Left ventricle myocardium inferior (tissue), 1 donor: Measurements from ENCODE around the gene CTBP2. TPM values are rescaled to one million over a fixed set of nuclear protein-coding genes. Genes with fewer than 3 reads are reported as not detected.

Experiments
- DNase-seq: peaks from one replicate; pipeline ENCODE4 v3.0.0-alpha.2; 2020
- H3K27ac ChIP-seq: fragments of 200-600 bp; replicated peaks from 2 replicates; pipeline ENCODE4 v1.8.0; 2021
- H3K27me3 ChIP-seq: fragments of 200-600 bp; 2 replicates; pipeline ENCODE4 v1.8.0; 2021; ENCODE audit warnings: low read depth
- H3K36me3 ChIP-seq: fragments of 200-600 bp; 2 replicates; pipeline ENCODE4 v1.8.0; 2021
- H3K4me1 ChIP-seq: fragments of 200-600 bp; 2 replicates; pipeline ENCODE4 v1.8.0; 2021
- H3K4me3 ChIP-seq: fragments of 200-600 bp; 2 replicates; pipeline ENCODE4 v1.8.0; 2021; ENCODE audit warnings: mild to moderate bottlenecking, moderate library complexity
- H3K9me3 ChIP-seq: fragments of 200-600 bp; replicated peaks from 2 replicates; pipeline ENCODE4 v1.8.0; 2021
- CTCF ChIP-seq: fragments of 200-600 bp; IDR thresholded peaks from 2 replicates; pipeline ENCODE4 v1.8.0; 2021; ENCODE audit warnings: antibody characterized with exemption, mild to moderate bottlenecking, borderline replicate concordance
- intact Hi-C: fragments of 100-400 bp; cut with micrococcal nuclease; formaldehyde crosslinking; loops from one replicate; pipeline ENCODE4 v1.11.0; 2022
- total RNA-seq: library from RNA; stranded (reverse); fragmentation: NEBNext Ultra II Directional; extraction: Animal tissue kit (Norgen Biotek cat#: 25700); gene quantifications from one replicate; pipeline ENCODE4 v1.2.1, GENCODE V29; 2021
- donor health status: DM: no; HTN: yes; CAD: no; lungs with severe emphysema.

Gene CTBP2
- total RNA-seq, 1 donor from 2014 or later, result 29.1 TPM

- TF ChIP-seq CTCF, result no peak
- Histone ChIP-seq H3K4me1 (peaks cover 41% of the 10 kb centered on the region), H3K4me3 (no peak overlapping the region), H3K27me3 (no peaks in the 10 kb centered on the region), H3K27ac (no peak overlapping the region), H3K36me3 (peaks cover 1% of the 10 kb centered on the region), H3K9me3 (no peaks in the 10 kb centered on the region)
- no peak for DNase-seq
- intact Hi-C loops, result no loop called here
Observed at GRCh38 chr10:124961248-124961570, 199.2 kb downstream of the CTBP2 start.

DNA sequence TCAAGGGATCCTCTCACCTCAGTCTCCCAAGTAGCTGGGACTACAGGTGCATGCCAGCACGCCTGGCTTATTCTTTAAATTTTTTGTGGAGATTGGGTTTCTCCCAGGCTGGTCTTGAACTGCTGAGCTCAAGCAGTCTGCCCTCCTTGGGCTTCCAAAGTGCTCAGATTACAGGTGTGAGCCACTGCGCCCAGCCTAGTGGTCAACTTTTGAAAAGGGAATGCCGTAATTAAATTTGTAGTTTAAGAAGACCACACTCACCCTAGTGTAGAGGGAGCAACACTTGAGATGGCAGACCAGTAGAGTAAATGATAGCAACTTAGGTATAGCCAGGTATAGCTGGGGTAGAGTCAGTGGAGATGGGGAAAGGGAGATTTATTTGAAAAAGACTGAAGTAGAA is 200.8 kb downstream of the CTBP2 start:
- Histone ChIP-seq H3K4me1 (peaks cover 55% of the 10 kb centered on the region), H3K27me3 (no peaks in the 10 kb centered on the region), H3K27ac (no peak overlapping the region), H3K4me3 (no peak overlapping the region), H3K36me3 (no peaks in the 10 kb centered on the region), H3K9me3 (no peaks in the 10 kb centered on the region)
- DNase-seq, result no peak
- TF ChIP-seq CTCF, result no peak
- intact Hi-C loops, result no loop called here

- no peak overlapping the region for H3K27ac ChIP-seq
- no peak for DNase-seq
- no peaks in the 10 kb centered on the region for H3K9me3 ChIP-seq
- no peak overlapping the region for H3K4me3 ChIP-seq
- H3K27me3 ChIP-seq, result no peaks in the 10 kb centered on the region
- H3K36me3 ChIP-seq, result no peaks in the 10 kb centered on the region
- H3K4me1 ChIP-seq, result peaks cover 72% of the 10 kb centered on the region
- intact Hi-C loops, result no loop called here
- no peak for TF ChIP-seq CTCF
Observed at GRCh38 chr10:124957404-124957947, 202.9 kb downstream of the CTBP2 start.

DNA sequence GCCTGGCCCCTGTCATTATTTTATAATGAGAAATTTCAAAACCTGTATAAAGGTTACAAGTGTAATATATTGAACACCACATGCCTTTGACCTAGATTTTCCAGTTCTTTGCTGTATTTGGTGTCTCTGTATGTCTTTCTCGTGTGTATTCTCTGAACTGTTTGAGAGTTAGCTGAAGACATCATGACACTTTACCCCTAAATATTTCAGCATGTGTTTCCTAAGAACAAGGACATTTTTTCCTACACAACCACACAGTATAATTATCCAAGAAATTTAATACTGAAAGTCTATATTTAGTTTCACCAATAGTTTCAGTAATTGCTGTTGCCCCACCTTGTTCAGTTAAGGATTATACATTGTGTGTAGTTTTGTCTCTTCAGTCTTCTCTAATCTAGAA is 203.6 kb downstream of the CTBP2 start:
- Histone ChIP-seq H3K36me3 (no peaks in the 10 kb centered on the region), H3K27ac (no peak overlapping the region), H3K4me1 (peaks cover 71% of the 10 kb centered on the region), H3K9me3 (no peaks in the 10 kb centered on the region), H3K27me3 (no peaks in the 10 kb centered on the region), H3K4me3 (no peak overlapping the region)
- DNase-seq, result no peak
- no peak for TF ChIP-seq CTCF
- intact Hi-C loops, result no loop called here

GRCh38 chr10:124955868-124956267 is 204.5 kb downstream of the CTBP2 start:
- Histone ChIP-seq H3K9me3 (no peaks in the 10 kb centered on the region), H3K27ac (no peak overlapping the region), H3K36me3 (no peaks in the 10 kb centered on the region), H3K27me3 (no peaks in the 10 kb centered on the region), H3K4me1 (peaks cover 64% of the 10 kb centered on the region), H3K4me3 (no peak overlapping the region)
- TF ChIP-seq CTCF, result no peak
- DNase-seq, result no peak
- intact Hi-C loops, result no loop called here

- H3K27me3 ChIP-seq, result no peaks in the 10 kb centered on the region
- no peak overlapping the region for H3K27ac ChIP-seq
- no peaks in the 10 kb centered on the region for H3K36me3 ChIP-seq
- no peak for DNase-seq
- TF ChIP-seq CTCF, result no peak
- H3K4me3 ChIP-seq, result no peak overlapping the region
- no peaks in the 10 kb centered on the region for H3K9me3 ChIP-seq
- peaks cover 70% of the 10 kb centered on the region for H3K4me1 ChIP-seq
- intact Hi-C loops, result no loop called here
Observed at GRCh38 chr10:124955243-124955642, 205.1 kb downstream of the CTBP2 start.
